Subcutaneous abdominal adipose tissue (tissue), 5 donors: ENCODE data around the gene YWHAQ.

Experiments
- H3K27ac ChIP-seq: one replicate; pipeline ENCODE4 v1.7.0; 2013; ENCODE audit warnings: low read depth, mild to moderate bottlenecking, inconsistent platforms, low read length, moderate library complexity
- H3K27me3 ChIP-seq, 5 donors: one replicate each; pipeline ENCODE4 v1.7.0; 2013; ENCODE audit warnings: low read length in 5 of 5, inconsistent platforms in 1 of 5; ENCODE audit not compliant: control insufficient read depth in 5 of 5, insufficient read depth in 4 of 5
- H3K36me3 ChIP-seq, 5 donors: one replicate each; pipeline ENCODE4 v1.7.0; 2013; ENCODE audit warnings: low read length in 5 of 5; ENCODE audit not compliant: control insufficient read depth in 5 of 5, insufficient read depth in 5 of 5
- H3K4me1 ChIP-seq, 5 donors: one replicate each; pipeline ENCODE4 v1.7.0; 2013; ENCODE audit warnings: low read length in 5 of 5, mild to moderate bottlenecking in 3 of 5, moderate library complexity in 1 of 5; ENCODE audit not compliant: control insufficient read depth in 5 of 5, insufficient read depth in 5 of 5
- H3K4me3 ChIP-seq, 5 donors: one replicate each; pipeline ENCODE4 v1.7.0; 2013; ENCODE audit warnings: low read length in 5 of 5, low read depth in 1 of 5
- H3K9ac ChIP-seq, 5 donors: one replicate each; pipeline ENCODE4 v1.7.0; 2013; ENCODE audit warnings: low read length in 5 of 5, mild to moderate bottlenecking in 4 of 5, moderate library complexity in 3 of 5
- H3K9me3 ChIP-seq, 5 donors: one replicate each; pipeline ENCODE4 v1.7.0; 2013; ENCODE audit warnings: low read length in 5 of 5; ENCODE audit not compliant: control insufficient read depth in 5 of 5
- donor health status: healthy.
- donor health status: healthy.
- donor health status: healthy.
- donor health status: healthy.
- donor health status: healthy.

The YWHAQ gene

DNA sequence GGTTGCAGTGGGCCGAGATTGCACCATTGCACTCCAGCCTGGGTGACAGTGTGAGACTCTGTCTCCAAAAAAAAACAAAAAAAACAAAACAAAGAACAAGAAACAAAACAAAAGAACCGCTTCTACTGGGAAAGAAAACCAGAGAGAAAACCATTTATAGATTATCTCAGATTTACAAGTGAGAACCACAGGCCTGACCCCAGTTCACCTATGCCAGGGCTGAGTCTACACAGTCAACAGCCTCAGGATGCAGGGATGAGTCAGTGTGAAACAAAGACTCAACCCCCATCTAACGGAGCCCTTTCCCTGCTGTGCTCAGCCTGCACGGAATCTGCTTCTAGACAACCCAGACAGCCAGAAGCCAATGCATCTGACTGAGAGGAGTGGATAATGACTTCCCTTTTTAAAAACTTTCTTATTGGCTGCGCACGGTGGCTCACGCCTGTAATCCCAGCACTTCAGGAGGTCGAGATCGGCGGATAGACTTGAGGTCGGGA, 25.5 kb upstream of the YWHAQ start:
- no peaks in the 10 kb centered on the region for H3K36me3 ChIP-seq
- no peak overlapping the region for H3K4me3 ChIP-seq
- H3K27ac ChIP-seq: no peak overlapping the region
- no peaks in the 10 kb centered on the region for H3K9me3 ChIP-seq
- no peaks in the 10 kb centered on the region for H3K4me1 ChIP-seq
- no peak overlapping the region for H3K9ac ChIP-seq
- H3K27me3 ChIP-seq: peaks cover 0 to 4% (median 0%) of the 10 kb centered on the region in 5 donors

- H3K9me3 ChIP-seq: no peaks in the 10 kb centered on the region
- H3K4me3 ChIP-seq: no peak overlapping the region
- no peaks in the 10 kb centered on the region for H3K4me1 ChIP-seq
- no peak overlapping the region for H3K9ac ChIP-seq
- H3K36me3 ChIP-seq: no peaks in the 10 kb centered on the region
- no peak overlapping the region for H3K27ac ChIP-seq
- peaks cover 0 to 4% (median 0%) of the 10 kb centered on the region in 5 donors for H3K27me3 ChIP-seq
Measured at GRCh38 chr2:9655441-9656269, 24.9 kb upstream of the YWHAQ start.

- Histone ChIP-seq H3K9me3 (no peaks in the 10 kb centered on the region), H3K27me3 (peaks cover 0 to 4% (median 0%) of the 10 kb centered on the region in 5 donors), H3K9ac (no peak overlapping the region), H3K27ac (no peak overlapping the region), H3K4me3 (no peak overlapping the region), H3K4me1 (peaks cover 0 to 3% (median 0%) of the 10 kb centered on the region in 5 donors), H3K36me3 (no peaks in the 10 kb centered on the region)
Measured at GRCh38 chr2:9654452-9655100, 23.8 kb upstream of the YWHAQ start.

DNA sequence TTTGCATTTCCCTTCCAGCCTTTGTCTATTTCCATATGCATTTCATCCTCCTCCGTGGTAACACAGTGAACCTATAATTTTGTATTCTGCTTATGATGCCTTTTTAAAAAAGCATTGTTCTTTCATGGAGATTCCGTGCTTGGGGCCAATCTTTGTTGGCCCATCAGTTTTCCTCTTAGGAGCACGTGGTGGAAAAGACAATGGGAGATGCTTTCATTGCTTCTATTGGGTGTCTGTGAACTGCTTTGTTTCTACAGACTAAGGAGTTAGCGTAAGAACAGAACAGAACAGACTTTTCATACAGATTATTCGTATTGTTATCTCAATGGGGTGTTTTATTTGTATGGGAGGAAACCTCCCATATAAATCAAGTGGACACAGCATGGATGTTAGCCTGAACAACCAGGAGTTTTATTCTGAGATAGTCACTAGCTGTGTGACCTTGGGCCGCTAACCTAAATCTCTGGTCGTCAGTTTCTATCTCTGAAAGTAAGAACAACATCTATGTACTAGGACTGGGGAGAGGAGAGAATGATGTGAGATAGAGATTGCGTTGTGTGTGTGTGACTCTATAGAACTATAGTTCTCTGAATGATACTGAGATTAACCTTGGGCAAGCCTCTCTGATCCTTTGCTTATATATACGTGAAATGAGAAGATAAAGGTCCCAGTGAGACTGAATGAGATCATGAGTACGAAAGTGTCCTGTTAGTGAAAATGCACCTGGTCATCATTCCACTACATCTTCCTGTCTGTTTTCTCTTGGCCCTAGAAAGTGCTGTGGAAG, 22.9 kb upstream of the YWHAQ start:
- Histone ChIP-seq H3K9ac (no peak overlapping the region), H3K27ac (no peak overlapping the region)

DNA sequence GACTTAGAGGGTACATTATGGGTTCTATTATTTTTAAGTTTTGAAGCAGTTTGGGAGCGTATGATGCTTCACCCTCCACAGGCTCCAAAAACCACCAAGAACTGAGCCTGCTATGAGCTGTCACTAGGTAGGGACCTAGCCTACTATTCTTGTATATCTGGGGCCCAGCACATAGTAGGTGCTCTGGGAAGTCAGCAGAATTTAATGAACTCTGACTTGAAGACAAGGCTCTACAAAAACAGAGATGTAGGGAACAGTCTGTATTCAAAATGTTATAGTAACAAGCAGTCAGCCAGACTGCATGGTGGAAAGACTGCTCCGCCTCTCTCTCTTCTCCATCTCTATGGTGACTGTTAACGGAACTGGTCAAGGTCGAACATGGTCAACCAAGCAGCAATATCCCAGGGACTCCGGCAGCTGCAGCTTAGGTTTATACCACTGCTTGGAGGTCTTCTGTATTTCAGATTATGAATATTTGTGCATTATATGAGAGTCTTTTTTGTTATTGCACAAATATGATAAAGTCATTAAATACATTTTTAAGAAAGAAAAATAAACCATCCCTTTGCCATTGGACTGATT, 22.2 kb upstream of the YWHAQ start:
- Histone ChIP-seq H3K9ac (no peak overlapping the region), H3K4me1 (peaks cover 0 to 3% (median 0%) of the 10 kb centered on the region in 5 donors), H3K27me3 (peaks cover 0 to 7% (median 4%) of the 10 kb centered on the region in 5 donors), H3K36me3 (no peaks in the 10 kb centered on the region), H3K9me3 (no peaks in the 10 kb centered on the region), H3K27ac (no peak overlapping the region), H3K4me3 (no peak overlapping the region)

More for the DNA sequence above, 22.9 kb upstream of the YWHAQ start:
- Histone ChIP-seq H3K9me3 (no peaks in the 10 kb centered on the region), H3K4me1 (peaks cover 0 to 3% (median 0%) of the 10 kb centered on the region in 5 donors), H3K27me3 (peaks cover 0 to 6% (median 0%) of the 10 kb centered on the region in 5 donors), H3K4me3 (no peak overlapping the region), H3K36me3 (no peaks in the 10 kb centered on the region)

GRCh38 chr2:9652267-9652666, 21.5 kb upstream of the YWHAQ start:
- no peak overlapping the region for H3K27ac ChIP-seq
- no peaks in the 10 kb centered on the region for H3K36me3 ChIP-seq
- H3K4me3 ChIP-seq: no peak overlapping the region
- peaks cover 0 to 3% (median 0%) of the 10 kb centered on the region in 5 donors for H3K4me1 ChIP-seq
- no peaks in the 10 kb centered on the region for H3K9me3 ChIP-seq
- H3K9ac ChIP-seq: no peak overlapping the region
- peaks cover 0 to 7% (median 4%) of the 10 kb centered on the region in 5 donors for H3K27me3 ChIP-seq

GRCh38 chr2:9650119-9650821, 19.5 kb upstream of the YWHAQ start:
- H3K9me3 ChIP-seq: no peaks in the 10 kb centered on the region
- no peaks in the 10 kb centered on the region for H3K36me3 ChIP-seq

DNA sequence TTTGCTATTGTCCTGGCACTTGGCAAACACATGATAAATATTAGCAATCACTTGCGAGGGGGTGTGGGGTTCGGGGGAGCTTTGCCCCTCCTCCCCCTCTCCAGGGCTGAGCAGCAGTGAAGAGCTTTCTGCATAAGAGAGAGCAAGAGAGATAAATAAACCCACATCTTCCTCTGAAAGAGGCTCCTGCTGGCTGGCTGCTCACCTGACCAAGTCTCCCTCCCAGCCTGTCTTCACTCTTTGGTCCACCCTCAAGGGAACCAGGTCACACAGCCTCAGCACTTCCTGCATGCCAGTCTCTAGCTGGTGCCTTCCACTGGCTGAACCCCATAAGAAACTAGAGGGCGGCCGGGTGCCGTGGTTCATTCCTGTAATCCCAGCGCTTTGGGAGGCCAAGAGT, 18.5 kb upstream of the YWHAQ start:
- peaks cover 0 to 7% (median 5%) of the 10 kb centered on the region in 5 donors for H3K27me3 ChIP-seq
- H3K9ac ChIP-seq: no peak overlapping the region
- H3K4me1 ChIP-seq: peaks cover 0 to 3% (median 0%) of the 10 kb centered on the region in 5 donors
- H3K27ac ChIP-seq: no peak overlapping the region
- no peaks in the 10 kb centered on the region for H3K36me3 ChIP-seq
- no peak overlapping the region for H3K4me3 ChIP-seq
- H3K9me3 ChIP-seq: no peaks in the 10 kb centered on the region

More at GRCh38 chr2:9650119-9650821, 19.5 kb upstream of the YWHAQ start:
- Histone ChIP-seq H3K27me3 (peaks cover 0 to 11% (median 5%) of the 10 kb centered on the region in 5 donors), H3K4me1 (peaks cover 0 to 3% (median 0%) of the 10 kb centered on the region in 5 donors), H3K27ac (no peak overlapping the region), H3K4me3 (no peak overlapping the region), H3K9ac (no peak overlapping the region)

DNA sequence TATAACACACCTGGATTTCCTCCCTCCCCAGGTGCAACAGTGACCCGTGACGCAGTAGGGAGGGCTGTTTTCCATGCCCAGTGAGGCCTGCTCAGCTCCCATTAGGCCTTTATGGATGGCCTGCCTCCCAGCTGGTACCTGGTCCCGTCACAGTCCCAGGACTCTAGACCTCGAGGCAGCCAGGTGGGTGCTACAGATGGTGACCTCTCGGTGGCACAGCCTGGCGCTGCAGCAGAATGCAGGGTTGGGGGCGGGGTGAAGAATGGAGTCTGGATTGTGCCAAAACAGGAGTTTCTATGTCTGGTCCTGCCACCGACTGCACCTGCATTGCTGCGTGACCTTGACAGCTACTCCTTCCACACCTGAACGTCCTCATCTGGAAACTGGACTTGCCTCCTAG, 18.0 kb upstream of the YWHAQ start:
- Histone ChIP-seq H3K4me1 (peaks cover 0 to 3% (median 0%) of the 10 kb centered on the region in 5 donors), H3K9ac (no peak overlapping the region), H3K9me3 (no peaks in the 10 kb centered on the region), H3K27ac (no peak overlapping the region), H3K4me3 (no peak overlapping the region), H3K27me3 (peaks cover 0 to 7% (median 5%) of the 10 kb centered on the region in 5 donors), H3K36me3 (no peaks in the 10 kb centered on the region)
